ENCODE results near the gene PTGFRN.

DNA sequence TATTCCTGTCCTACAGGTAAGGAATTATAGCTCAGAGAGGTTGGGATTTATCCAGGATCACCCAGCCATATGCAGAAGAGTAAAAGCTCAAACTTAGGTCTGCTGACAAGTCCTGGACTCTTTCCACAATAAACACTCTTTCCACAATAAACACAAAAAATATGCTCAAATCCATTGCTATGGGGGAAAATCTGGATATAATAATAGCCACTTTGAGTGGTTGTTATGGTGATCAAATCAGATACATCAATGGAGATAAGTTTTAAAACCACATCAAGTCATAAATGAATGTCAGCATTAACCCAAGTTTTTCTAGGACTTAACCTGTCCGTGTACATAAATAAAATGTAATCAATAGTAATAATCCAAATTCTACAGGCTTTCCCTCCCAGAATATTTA lies 128.1 kb downstream of the PTGFRN start:
- TF ChIP-seq CTCF (IDR thresholded peaks at IDR 0.05) = no peak
- no peak for TF ChIP-seq ZFX (IDR thresholded peaks at IDR 0.05; ENCODE audit: borderline replicate concordance)

All from 22Rv1 (cell line).